ENCODE data around the gene FLII. TPM values are rescaled to one million over a fixed set of nuclear protein-coding genes. Genes with fewer than 3 reads are reported as not detected.

The FLII gene
- total RNA-seq, 1 experiment from 2014 or later = 309 TPM

DNA sequence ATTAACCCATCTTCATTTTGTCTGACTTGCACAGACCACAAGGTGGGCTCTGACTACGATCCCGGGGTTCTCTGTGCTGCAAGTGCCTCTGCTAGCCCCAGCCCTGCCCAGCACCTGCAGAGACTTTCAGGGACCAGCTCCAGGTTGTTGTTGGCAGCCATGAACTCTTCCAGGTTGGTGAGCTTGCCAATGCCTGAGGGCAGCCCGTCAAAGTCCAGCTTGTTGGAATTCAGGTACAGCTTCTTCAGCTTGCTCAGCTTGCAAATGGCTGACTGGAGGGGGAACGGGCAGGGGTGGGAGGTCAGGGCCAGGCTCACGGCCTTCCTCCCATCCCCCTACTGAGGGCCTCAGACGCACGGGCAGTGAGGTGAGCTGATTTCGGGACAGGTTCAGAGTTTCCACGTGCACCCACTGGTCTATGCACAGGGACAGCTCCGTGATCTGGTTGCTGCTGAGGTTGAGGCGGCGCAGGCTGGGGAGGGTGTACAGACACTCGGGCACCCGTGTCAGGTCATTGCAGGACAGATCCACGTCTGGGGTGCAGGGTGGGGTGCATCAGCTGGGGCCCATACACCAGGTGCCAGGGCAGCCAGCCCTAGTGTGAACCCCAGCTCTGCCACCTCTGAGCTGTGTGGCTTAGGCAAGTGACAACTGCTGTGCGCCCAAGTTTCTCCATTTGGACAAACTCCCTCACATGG is 5.2 kb downstream of the FLII start (continued):
- no peak for TF ChIP-seq E2F1 (CRISPR knock-in tag; IDR thresholded peaks at IDR 0.05)
- no peak for TF ChIP-seq EMX1 (CRISPR knock-in tag; IDR thresholded peaks at IDR 0.05)
- no peak for TF ChIP-seq RORB (CRISPR knock-in tag; IDR thresholded peaks at IDR 0.05)
- no peak for TF ChIP-seq ZNF416 (CRISPR knock-in tag; IDR thresholded peaks at IDR 0.05)
- TF ChIP-seq, protein P1, sequence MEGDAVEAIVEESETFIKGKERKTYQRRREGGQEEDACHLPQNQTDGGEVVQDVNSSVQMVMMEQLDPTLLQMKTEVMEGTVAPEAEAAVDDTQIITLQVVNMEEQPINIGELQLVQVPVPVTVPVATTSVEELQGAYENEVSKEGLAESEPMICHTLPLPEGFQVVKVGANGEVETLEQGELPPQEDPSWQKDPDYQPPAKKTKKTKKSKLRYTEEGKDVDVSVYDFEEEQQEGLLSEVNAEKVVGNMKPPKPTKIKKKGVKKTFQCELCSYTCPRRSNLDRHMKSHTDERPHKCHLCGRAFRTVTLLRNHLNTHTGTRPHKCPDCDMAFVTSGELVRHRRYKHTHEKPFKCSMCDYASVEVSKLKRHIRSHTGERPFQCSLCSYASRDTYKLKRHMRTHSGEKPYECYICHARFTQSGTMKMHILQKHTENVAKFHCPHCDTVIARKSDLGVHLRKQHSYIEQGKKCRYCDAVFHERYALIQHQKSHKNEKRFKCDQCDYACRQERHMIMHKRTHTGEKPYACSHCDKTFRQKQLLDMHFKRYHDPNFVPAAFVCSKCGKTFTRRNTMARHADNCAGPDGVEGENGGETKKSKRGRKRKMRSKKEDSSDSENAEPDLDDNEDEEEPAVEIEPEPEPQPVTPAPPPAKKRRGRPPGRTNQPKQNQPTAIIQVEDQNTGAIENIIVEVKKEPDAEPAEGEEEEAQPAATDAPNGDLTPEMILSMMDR (IDR thresholded peaks at IDR 0.05) = no peak
- no peak for TF ChIP-seq GRHL2 (CRISPR knock-in tag; IDR thresholded peaks at IDR 0.05; ENCODE audit: insufficient replicate concordance, severe bottlenecking)
- TF ChIP-seq PREB (CRISPR knock-in tag; IDR thresholded peaks at IDR 0.05; ENCODE audit: borderline replicate concordance) = no peak
- TF ChIP-seq JAZF1 (CRISPR knock-in tag; IDR thresholded peaks at IDR 0.05) = no peak
- TF ChIP-seq ATF6 (CRISPR knock-in tag; IDR thresholded peaks at IDR 0.05) = no peak
- no peak for TF ChIP-seq CREB1 (CRISPR knock-in tag; IDR thresholded peaks at IDR 0.05)

DNA sequence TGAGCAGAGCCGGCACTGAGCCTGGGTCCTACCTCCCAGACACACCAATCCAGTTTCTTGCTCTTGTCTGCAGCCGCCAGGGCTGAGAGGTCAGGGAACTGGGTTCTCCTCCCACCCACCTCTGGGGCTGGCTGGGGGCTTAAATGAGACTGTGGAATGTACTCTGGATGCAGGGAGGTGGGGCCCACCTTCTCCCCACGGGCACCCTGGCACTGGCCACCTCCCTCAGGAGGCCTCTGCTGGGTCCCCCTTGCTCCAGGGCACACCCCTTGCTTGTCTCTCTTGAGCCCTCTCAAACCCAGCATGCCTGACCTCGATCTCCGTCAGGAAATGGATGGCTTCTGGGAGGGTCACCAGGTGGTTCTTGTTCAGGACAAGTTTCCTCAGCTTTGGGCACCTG is 6.4 kb downstream of the FLII start:
- no peaks in the 10 kb centered on the region for H3K27me3 Mint-ChIP-seq (ENCODE audit: low read depth)
- H3K27ac Mint-ChIP-seq = no peak overlapping the region
- peaks cover 59% of the 10 kb centered on the region for H3K36me3 Mint-ChIP-seq
- peaks cover 18% of the 10 kb centered on the region for H3K4me1 Mint-ChIP-seq
- CTCF ChIA-PET = no interaction called here
- POLR2A ChIA-PET = no interaction called here
- ATAC-seq = no peak
- no peak overlapping the region for H3K4me3 Mint-ChIP-seq
- TF ChIP-seq ZNF232 (CRISPR knock-in tag; IDR thresholded peaks at IDR 0.05) (no peak), SMAD3 (CRISPR knock-in tag; IDR thresholded peaks at IDR 0.05; ENCODE audit: borderline replicate concordance) (no peak)
- H3K9me3 Mint-ChIP-seq = no peaks in the 10 kb centered on the region
- no peak for DNase-seq (ENCODE audit: low spot score)

- Mint-ChIP-seq H3K4me3 (no peak overlapping the region), H3K27ac (no peak overlapping the region), H3K9me3 (no peaks in the 10 kb centered on the region), H3K27me3 (ENCODE audit: low read depth) (no peaks in the 10 kb centered on the region), H3K36me3 (peaks cover 61% of the 10 kb centered on the region), H3K4me1 (peaks cover 17% of the 10 kb centered on the region)
- no peak for DNase-seq (ENCODE audit: low spot score)
- no peak for ATAC-seq
- ChIA-PET POLR2A (no interaction called here), CTCF (interaction anchor here (0.9 kb wide), 1 partner anchor 70 kb away, joined by 3 read pairs; no protein-coding TSS in a partner anchor)
- TF ChIP-seq ATF6 (CRISPR knock-in tag; IDR thresholded peaks at IDR 0.05) (no peak), OVOL2 (CRISPR knock-in tag; IDR thresholded peaks at IDR 0.05; ENCODE audit: borderline replicate concordance) (no peak), ZNF219 (CRISPR knock-in tag; IDR thresholded peaks at IDR 0.05; ENCODE audit: borderline replicate concordance) (no peak), NFE2L1 (CRISPR knock-in tag; IDR thresholded peaks at IDR 0.05) (no peak), CBFB (CRISPR knock-in tag; IDR thresholded peaks at IDR 0.05; ENCODE audit: low read depth) (no peak), TEAD4 (CRISPR knock-in tag; IDR thresholded peaks at IDR 0.05) (no peak), ZNF121 (CRISPR knock-in tag; IDR thresholded peaks at IDR 0.05) (no peak), E2F4 (CRISPR knock-in tag; IDR thresholded peaks at IDR 0.05; ENCODE audit: borderline replicate concordance, low read depth) (no peak), SMAD4 (CRISPR knock-in tag; IDR thresholded peaks at IDR 0.05) (no peak), GRHL2 (CRISPR knock-in tag; IDR thresholded peaks at IDR 0.05; ENCODE audit: insufficient replicate concordance, severe bottlenecking) (no peak), E2F5 (CRISPR knock-in tag; IDR thresholded peaks at IDR 0.05) (no peak), NR2C2 (CRISPR knock-in tag; IDR thresholded peaks at IDR 0.05) (no peak), CREM (CRISPR knock-in tag; IDR thresholded peaks at IDR 0.05) (no peak)
- TF ChIP-seq, protein P2, sequence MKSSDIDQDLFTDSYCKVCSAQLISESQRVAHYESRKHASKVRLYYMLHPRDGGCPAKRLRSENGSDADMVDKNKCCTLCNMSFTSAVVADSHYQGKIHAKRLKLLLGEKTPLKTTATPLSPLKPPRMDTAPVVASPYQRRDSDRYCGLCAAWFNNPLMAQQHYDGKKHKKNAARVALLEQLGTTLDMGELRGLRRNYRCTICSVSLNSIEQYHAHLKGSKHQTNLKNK (CRISPR knock-in tag; IDR thresholded peaks at IDR 0.05) = no peak
Observed at GRCh38 chr17:18251204-18251603, 7.3 kb downstream of the FLII start.

Measured in WTC11 (cell line).